ENCODE results near the gene SEC63.

Gene SEC63

GRCh38 chr6:107941199-107941598 is 16.8 kb downstream of the SEC63 start:
- TF ChIP-seq TAF1 (IDR thresholded peaks at IDR 0.05; ENCODE audit: borderline replicate concordance, insufficient read depth, low read length) (no peak), POLR2AphosphoS5 (IDR thresholded peaks at IDR 0.05; ENCODE audit: low read depth, low read length) (no peak), REST (IDR thresholded peaks at IDR 0.05; ENCODE audit: insufficient read depth in 1 of 2, low read depth in 2 of 2, low read length in 2 of 2) (no peak), FOXP2 (optimal IDR thresholded peaks at IDR 0.05; ENCODE audit: borderline replicate concordance, extremely low read depth, extremely low read length, insufficient read depth) (no peak), SIN3A (IDR thresholded peaks at IDR 0.05; ENCODE audit: borderline replicate concordance, insufficient read depth, low read length) (no peak)

GRCh38 chr6:107936162-107936909 is 21.7 kb downstream of the SEC63 start:
- TF ChIP-seq FOXP2 (optimal IDR thresholded peaks at IDR 0.05; ENCODE audit: borderline replicate concordance, extremely low read depth, extremely low read length, insufficient read depth) (no peak), TAF1 (IDR thresholded peaks at IDR 0.05; ENCODE audit: borderline replicate concordance, insufficient read depth, low read length) (no peak), REST (IDR thresholded peaks at IDR 0.05; ENCODE audit: insufficient read depth in 1 of 2, low read depth in 2 of 2, low read length in 2 of 2) (no peak), POLR2AphosphoS5 (IDR thresholded peaks at IDR 0.05; ENCODE audit: low read depth, low read length) (no peak), SIN3A (IDR thresholded peaks at IDR 0.05; ENCODE audit: borderline replicate concordance, insufficient read depth, low read length) (no peak)

- no peak for TF ChIP-seq POLR2AphosphoS5 (IDR thresholded peaks at IDR 0.05; ENCODE audit: low read depth, low read length)
- no peak for TF ChIP-seq SIN3A (IDR thresholded peaks at IDR 0.05; ENCODE audit: borderline replicate concordance, insufficient read depth, low read length)
- TF ChIP-seq FOXP2 (optimal IDR thresholded peaks at IDR 0.05; ENCODE audit: borderline replicate concordance, extremely low read depth, extremely low read length, insufficient read depth), result no peak
- no peak for TF ChIP-seq REST (IDR thresholded peaks at IDR 0.05; ENCODE audit: insufficient read depth in 1 of 2, low read depth in 2 of 2, low read length in 2 of 2)
- no peak for TF ChIP-seq TAF1 (IDR thresholded peaks at IDR 0.05; ENCODE audit: borderline replicate concordance, insufficient read depth, low read length)
These were observed 25.4 kb downstream of the SEC63 start for GRCh38 chr6:107932580-107932979.

- TF ChIP-seq SIN3A (IDR thresholded peaks at IDR 0.05; ENCODE audit: borderline replicate concordance, insufficient read depth, low read length) (no peak), FOXP2 (optimal IDR thresholded peaks at IDR 0.05; ENCODE audit: borderline replicate concordance, extremely low read depth, extremely low read length, insufficient read depth) (no peak), POLR2AphosphoS5 (IDR thresholded peaks at IDR 0.05; ENCODE audit: low read depth, low read length) (no peak), REST (IDR thresholded peaks at IDR 0.05; ENCODE audit: insufficient read depth in 1 of 2, low read depth in 2 of 2, low read length in 2 of 2) (no peak), TAF1 (IDR thresholded peaks at IDR 0.05; ENCODE audit: borderline replicate concordance, insufficient read depth, low read length) (no peak)
These were observed 26.1 kb downstream of the SEC63 start for GRCh38 chr6:107931894-107932293.
